Ishikawa (cell line): Measurements from ENCODE around the gene VPS16.

ENCODE experiments used
- CEBPB ChIP-seq: IDR thresholded peaks from 2 replicates; pipeline ENCODE4 v1.6.1; 2012
- CREB1 ChIP-seq: IDR thresholded peaks from 2 replicates; pipeline ENCODE4 v1.6.1; 2012; ENCODE audit warnings: low read depth
- EGR1 ChIP-seq: IDR thresholded peaks from 2 replicates; pipeline ENCODE4 v1.6.1; 2012
- EP300 ChIP-seq: IDR thresholded peaks from 2 replicates; pipeline ENCODE4 v1.6.1; 2012; ENCODE audit warnings: borderline replicate concordance
- FOXM1 ChIP-seq: IDR thresholded peaks from 2 replicates; pipeline ENCODE4 v1.6.1; 2012; ENCODE audit warnings: low read depth, borderline replicate concordance
- MAX ChIP-seq: IDR thresholded peaks from 2 replicates; pipeline ENCODE4 v1.6.1; 2012
- NFIC ChIP-seq: IDR thresholded peaks from 2 replicates; pipeline ENCODE4 v1.6.1; 2012
- RAD21 ChIP-seq: IDR thresholded peaks from 2 replicates; pipeline ENCODE4 v1.6.1; 2012; ENCODE audit warnings: low read depth
- REST ChIP-seq: IDR thresholded peaks from 2 replicates; pipeline ENCODE4 v1.6.1; 2012; ENCODE audit warnings: low read depth, mild to moderate bottlenecking
- TAF1 ChIP-seq: IDR thresholded peaks from 2 replicates; pipeline ENCODE4 v1.6.1; 2012; ENCODE audit warnings: low read depth, mild to moderate bottlenecking
- TCF12 ChIP-seq: IDR thresholded peaks from 2 replicates; pipeline ENCODE4 v1.6.1; 2012; ENCODE audit warnings: low read depth
- TEAD4 ChIP-seq: IDR thresholded peaks from 2 replicates; pipeline ENCODE4 v1.6.1; 2012
- USF1 ChIP-seq: IDR thresholded peaks from 2 replicates; pipeline ENCODE4 v1.6.1; 2012
- YY1 ChIP-seq: IDR thresholded peaks from 2 replicates; pipeline ENCODE4 v1.6.1; 2012; ENCODE audit warnings: low read depth
- ZBTB7A ChIP-seq: IDR thresholded peaks from 2 replicates; pipeline ENCODE4 v1.6.1; 2012; ENCODE audit warnings: low read depth

Gene VPS16

GRCh38 chr20:2840138-2840966 is at the start of gene VPS16, which contains the start of gene PCED1A:
TSS of gene VPS16 (plus strand) at chr20:2840745. CDS start at chr20:2840775, 30 bp downstream.
TSS of gene PCED1A (minus strand) at chr20:2840655. CDS start at chr20:2839912, 743 bp downstream.
- peak; percentile 83 for TF ChIP-seq TAF1
- 0 out of 2 replicates have a peak, but pooled peaks have one; percentile 26 for TF ChIP-seq NFIC
- TF ChIP-seq TCF12: peak; percentile 51; the same call in 1 of the 2 replicates
- TF ChIP-seq EP300: 0 out of 2 replicates have a peak, but pooled peaks have one; percentile 12
- TF ChIP-seq FOXM1: peak; percentile 27; the same call in 1 of the 2 replicates
- peak; percentile 99 for TF ChIP-seq USF1
- no peak for TF ChIP-seq CREB1
- TF ChIP-seq REST: no peak
- TF ChIP-seq YY1: peak; percentile 99
- TF ChIP-seq MAX: peak; percentile 95

- TF ChIP-seq TCF12 (no peak), CREB1 (no peak), CEBPB (no peak), TAF1 (no peak), EGR1 (no peak), TEAD4 (no peak), USF1 (no peak), ZBTB7A (no peak), RAD21 (no peak), YY1 (no peak)
Observed at GRCh38 chr20:2793471-2793870, 47.1 kb upstream of the VPS16 start.

GRCh38 chr20:2794202-2794748 is 46.3 kb upstream of the VPS16 start:
- TF ChIP-seq CREB1 (no peak), REST (no peak), YY1 (no peak), EP300 (no peak), EGR1 (no peak), TCF12 (no peak)

GRCh38 chr20:2794866-2795447 is 45.6 kb upstream of the VPS16 start:
- TF ChIP-seq MAX: no peak
- TF ChIP-seq REST: no peak
- TF ChIP-seq TEAD4: no peak
- TF ChIP-seq TCF12: no peak
- no peak for TF ChIP-seq CEBPB
- no peak for TF ChIP-seq RAD21
- no peak for TF ChIP-seq YY1
- TF ChIP-seq CREB1: no peak
- no peak for TF ChIP-seq EGR1
- TF ChIP-seq TAF1: no peak
- TF ChIP-seq EP300: no peak
- no peak for TF ChIP-seq ZBTB7A
- TF ChIP-seq FOXM1: no peak
- no peak for TF ChIP-seq NFIC
